Stimulated activated CD8-positive, alpha-beta memory T cell treated with anti-CD3 and anti-CD28 coated beads, Interleukin-15, amount 100 ng/mL, for 4 hours (primary cell): ENCODE results near the gene PLXNC1.
"Not testable (repeated sequence)": the region's sequence is repeated elsewhere in the genome, so short reads cannot be mapped to it uniquely, and the experiment has no call there.

ENCODE experiments used
- DNase-seq, 2 donors: peaks; one replicate each; pipeline ENCODE4 v3.0.0-alpha.2; 2020; ENCODE audit warnings: low read depth in 2 of 2

The PLXNC1 gene

GRCh38 chr12:94289461-94290312 is 141.3 kb downstream of the PLXNC1 start:
- no peak for DNase-seq

GRCh38 chr12:94290353-94290752 is 142.0 kb downstream of the PLXNC1 start:
- DNase-seq = no peak

- no peak for DNase-seq
These were observed 148.8 kb downstream of the PLXNC1 start for GRCh38 chr12:94297096-94297699.

- DNase-seq = no peak
These were observed 149.6 kb downstream of the PLXNC1 start for GRCh38 chr12:94297876-94298505.

- DNase-seq = no peak
These were observed 151.5 kb downstream of the PLXNC1 start for GRCh38 chr12:94299846-94300245.

- DNase-seq = no peak
These were observed 155.6 kb downstream of the PLXNC1 start for GRCh38 chr12:94304012-94304411.

GRCh38 chr12:94304566-94305061 is 156.2 kb downstream of the PLXNC1 start:
- DNase-seq = no peak

GRCh38 chr12:94305130-94305957 is 157.0 kb downstream of the PLXNC1 start:
- no peak for DNase-seq

GRCh38 chr12:94308612-94309011 is 160.2 kb downstream of the PLXNC1 start:
- DNase-seq = no peak

- no peak for DNase-seq
These were observed 161.0 kb downstream of the PLXNC1 start for GRCh38 chr12:94309373-94309772.

GRCh38 chr12:94312378-94312777 is 164.0 kb downstream of the PLXNC1 start:
- DNase-seq = no peak

GRCh38 chr12:94316600-94316999 is 168.2 kb downstream of the PLXNC1 start:
- not testable (repeated sequence) for DNase-seq

GRCh38 chr12:94318181-94318580 is 169.8 kb downstream of the PLXNC1 start:
- no peak for DNase-seq

- no peak for DNase-seq
These were observed 171.7 kb downstream of the PLXNC1 start for GRCh38 chr12:94320109-94320508.

GRCh38 chr12:94322346-94322745 is 174.0 kb downstream of the PLXNC1 start:
- no peak for DNase-seq

- no peak for DNase-seq
These were observed 177.9 kb downstream of the PLXNC1 start for GRCh38 chr12:94326234-94326633.

- no peak for DNase-seq
These were observed 178.3 kb downstream of the PLXNC1 start for GRCh38 chr12:94326727-94327126.

GRCh38 chr12:94327809-94328208 is 179.4 kb downstream of the PLXNC1 start:
- no peak for DNase-seq

GRCh38 chr12:94329366-94329765 is 181.0 kb downstream of the PLXNC1 start:
- no peak for DNase-seq

- no peak for DNase-seq
These were observed 185.0 kb downstream of the PLXNC1 start for GRCh38 chr12:94333396-94333795.

GRCh38 chr12:94336211-94336925 is 188.0 kb downstream of the PLXNC1 start:
- no peak for DNase-seq
